GM18907 (cell line): ENCODE measurements around the gene KIZ.
A peak's percentile ranks its signal among the peaks of the same experiment; 100 is the strongest.

Source experiments
- ATAC-seq: cut with Tn5 transposase; IDR thresholded peaks from one replicate; pipeline ENCODE4 v1.9.1; 2021; ENCODE audit warnings: mild to moderate bottlenecking, moderate library complexity; ENCODE audit not compliant: unreplicated experiment

Gene KIZ

GRCh38 chr20:21104921-21105320, 21.0 kb upstream of the KIZ start:
- no peak for ATAC-seq

- ATAC-seq = no peak
These were observed 20.3 kb upstream of the KIZ start for GRCh38 chr20:21105429-21106170.

- no peak for ATAC-seq
These were observed 19.5 kb upstream of the KIZ start, which contains the start of gene LINC00237 for GRCh38 chr20:21106171-21107017. Gene LINC00237, minus strand, starts transcription at chr20:21106358.

GRCh38 chr20:21109144-21109543, 16.7 kb upstream of the KIZ start:
- no peak for ATAC-seq

GRCh38 chr20:21110811-21111210, 15.1 kb upstream of the KIZ start:
- no peak for ATAC-seq

GRCh38 chr20:21111416-21111815, 14.5 kb upstream of the KIZ start:
- no peak for ATAC-seq

- ATAC-seq = no peak
These were observed 12.2 kb upstream of the KIZ start for GRCh38 chr20:21113697-21114096.

GRCh38 chr20:21114584-21114983, 11.3 kb upstream of the KIZ start:
- ATAC-seq = no peak

- no peak for ATAC-seq
These were observed 8.4 kb upstream of the KIZ start for GRCh38 chr20:21117521-21117920.

- ATAC-seq = no peak
These were observed 7.7 kb upstream of the KIZ start for GRCh38 chr20:21118138-21118537.

GRCh38 chr20:21118782-21119181, 7.1 kb upstream of the KIZ start:
- ATAC-seq = no peak

GRCh38 chr20:21124190-21124589, 1.7 kb upstream of the KIZ start:
- ATAC-seq = no peak

GRCh38 chr20:21125072-21125848, 622 bp upstream of the KIZ start:
- ATAC-seq = peak; percentile 24

GRCh38 chr20:21126581-21126870, 644 bp downstream of the KIZ start:
- no peak for ATAC-seq

GRCh38 chr20:21127201-21127981, 1.5 kb downstream of the KIZ start:
- no peak for ATAC-seq

- ATAC-seq = no peak
These were observed 4.0 kb downstream of the KIZ start for GRCh38 chr20:21129861-21130260.

- no peak for ATAC-seq
These were observed 7.5 kb downstream of the KIZ start for GRCh38 chr20:21133404-21133803.

- no peak for ATAC-seq
These were observed 8.2 kb downstream of the KIZ start for GRCh38 chr20:21133917-21134622.

GRCh38 chr20:21134883-21135493, 9.1 kb downstream of the KIZ start:
- no peak for ATAC-seq
